ENCODE results near the gene POU2AF2.
"Not testable (repeated sequence)": the region's sequence is repeated elsewhere in the genome, so short reads cannot be mapped to it uniquely, and the experiment has no call there.

POU2AF2 gene, protein sequence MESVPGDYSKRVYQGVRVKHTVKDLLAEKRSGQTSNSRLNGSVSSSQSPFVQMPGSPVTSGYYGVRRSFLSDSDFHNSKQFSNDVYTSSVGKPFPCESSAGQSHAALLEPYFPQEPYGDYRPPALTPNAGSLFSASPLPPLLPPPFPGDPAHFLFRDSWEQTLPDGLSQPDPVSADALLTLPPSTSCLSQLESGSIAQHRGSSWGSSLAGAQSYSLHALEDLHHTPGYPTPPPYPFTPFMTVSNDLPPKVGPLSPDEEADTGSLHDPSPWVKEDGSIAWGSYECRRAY

DNA sequence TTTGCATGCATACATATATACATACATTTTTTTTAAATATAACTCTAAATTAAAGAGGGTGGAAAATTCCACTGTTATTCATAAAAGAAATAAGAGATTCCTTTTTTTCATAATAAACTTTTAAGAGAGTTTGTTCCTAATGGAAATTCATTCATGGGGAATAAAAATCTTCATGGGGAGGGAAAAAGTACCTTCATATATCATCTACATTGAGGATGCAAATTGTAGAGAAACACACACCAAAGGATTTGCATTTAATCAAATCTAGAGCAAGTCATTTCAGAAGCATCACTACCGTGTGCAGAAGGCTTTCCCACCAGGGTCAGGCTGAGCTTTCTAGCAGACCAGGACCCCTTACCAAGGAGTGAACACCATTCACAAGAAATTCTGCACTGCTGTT is at the start of gene POU2AF2:
Gene POU2AF2 (plus strand): TSS at position 301 of the 400 bp plus-strand sequence. CDS start 129 bp downstream, outside the sequence.
- DNase-seq: no peak

DNA sequence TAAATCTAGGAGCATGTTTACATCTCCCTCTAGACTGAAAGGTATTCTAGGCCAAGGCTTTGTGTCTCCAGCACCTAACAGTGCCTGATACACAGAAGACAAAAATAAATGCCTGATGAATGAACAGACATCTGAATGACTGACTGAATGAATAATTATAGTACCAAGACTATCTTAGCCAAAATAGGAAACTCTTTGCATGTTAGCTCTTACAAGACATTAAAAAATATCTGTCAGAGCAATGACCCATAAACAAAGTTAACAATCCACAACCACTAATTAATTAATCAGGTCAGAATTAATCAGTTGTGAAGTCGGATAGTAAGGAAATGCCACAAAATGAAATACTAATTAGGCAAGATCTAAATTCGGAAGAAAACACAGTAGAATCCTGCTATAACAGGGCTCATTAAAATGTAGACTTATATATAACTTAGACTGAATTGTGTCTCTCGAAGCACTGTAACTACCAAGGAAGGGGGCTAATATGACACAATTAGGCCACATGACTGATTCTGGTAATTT is 45.5 kb upstream of the POU2AF2 start:
- DNase-seq: no peak

DNA sequence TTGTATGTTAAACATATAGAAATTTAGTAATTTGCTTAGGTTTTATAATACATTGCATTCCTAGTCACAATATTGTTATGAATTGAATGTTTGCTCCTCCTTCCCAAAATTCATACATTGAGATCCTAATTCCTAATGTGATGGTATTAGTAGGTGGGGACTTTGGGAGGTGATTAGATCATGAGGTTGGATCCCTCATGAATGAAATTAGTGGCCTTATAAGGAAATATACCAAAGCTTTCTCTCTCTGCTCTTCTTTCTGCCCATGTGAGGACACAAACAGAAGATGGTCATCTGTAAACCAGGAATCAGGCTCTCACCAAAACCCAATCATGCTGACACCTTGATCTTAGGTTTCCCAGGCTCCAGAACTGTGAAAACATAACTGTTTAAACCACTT is 41.3 kb upstream of the POU2AF2 start:
- DNase-seq: no peak

DNA sequence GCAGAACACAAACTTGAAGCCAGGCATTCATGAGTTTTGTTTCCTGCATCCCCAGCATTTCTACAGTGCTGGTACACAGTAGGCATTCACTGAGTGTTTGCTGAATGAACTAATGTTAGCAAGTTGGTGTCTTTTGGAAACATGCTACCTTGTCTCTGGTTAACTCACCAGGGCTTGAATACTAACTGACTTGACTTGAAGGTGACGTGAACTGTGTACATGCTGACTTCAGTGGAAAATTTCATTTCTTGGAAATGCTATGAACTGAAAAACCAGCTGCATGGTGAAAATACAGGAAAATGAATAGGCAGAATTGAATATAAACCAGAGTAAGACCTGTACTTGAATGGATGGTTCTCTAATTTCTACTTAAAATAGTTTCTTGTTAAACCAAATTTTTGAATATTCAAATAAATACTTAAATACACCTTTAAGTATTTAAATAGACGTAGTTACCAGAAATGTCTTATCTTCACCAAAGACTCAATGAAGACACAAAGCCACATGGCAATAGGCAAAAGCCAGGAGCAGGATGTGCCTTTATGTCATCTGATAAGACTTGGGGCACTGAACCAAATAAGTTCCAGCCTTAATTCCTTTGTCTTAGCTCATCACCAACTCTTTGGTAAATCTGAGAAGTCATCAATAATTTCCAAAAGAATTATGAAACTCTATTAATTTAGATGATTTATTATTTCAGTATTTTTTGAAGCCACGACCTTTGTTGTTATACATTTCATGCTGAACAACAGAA is 39.7 kb upstream of the POU2AF2 start:
- no peak for DNase-seq

DNA sequence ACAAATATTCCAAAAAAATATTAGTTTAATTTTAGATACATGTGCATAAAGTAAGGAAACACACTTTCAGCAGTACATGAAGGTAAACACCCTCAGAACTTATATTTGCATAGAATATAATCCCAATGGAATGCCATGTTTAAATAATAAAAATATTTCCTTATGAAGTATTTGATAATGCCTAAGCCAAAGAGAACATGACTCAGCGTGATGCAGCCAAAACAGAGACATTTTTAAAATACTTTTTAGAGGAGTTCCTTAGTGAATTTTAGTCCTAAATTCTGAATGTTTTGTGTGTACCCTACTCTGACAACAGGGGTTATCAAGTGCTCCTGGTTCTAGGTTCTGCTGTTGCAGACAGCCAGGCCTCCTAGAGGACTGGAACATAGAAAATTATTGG is 39.1 kb upstream of the POU2AF2 start:
- no peak for DNase-seq

DNA sequence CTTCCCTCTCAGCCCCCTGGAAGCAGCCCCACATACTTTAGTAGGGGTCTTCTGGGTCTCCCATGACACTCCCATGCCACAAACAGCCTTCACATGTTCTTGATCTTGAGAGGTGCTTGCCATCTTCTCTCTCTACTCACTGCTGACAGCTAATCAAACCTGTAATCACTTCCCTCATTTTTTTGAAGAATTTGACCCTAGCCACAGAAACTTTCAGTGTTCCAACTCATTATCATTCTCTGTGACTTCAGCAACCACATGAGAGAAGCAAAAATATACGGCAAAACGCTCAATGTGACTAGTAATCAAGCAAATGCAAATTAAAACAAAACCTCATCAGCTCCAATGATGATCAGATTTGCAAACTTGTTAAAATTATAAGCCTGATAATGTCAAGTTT is 38.3 kb upstream of the POU2AF2 start:
- no peak for DNase-seq

DNA sequence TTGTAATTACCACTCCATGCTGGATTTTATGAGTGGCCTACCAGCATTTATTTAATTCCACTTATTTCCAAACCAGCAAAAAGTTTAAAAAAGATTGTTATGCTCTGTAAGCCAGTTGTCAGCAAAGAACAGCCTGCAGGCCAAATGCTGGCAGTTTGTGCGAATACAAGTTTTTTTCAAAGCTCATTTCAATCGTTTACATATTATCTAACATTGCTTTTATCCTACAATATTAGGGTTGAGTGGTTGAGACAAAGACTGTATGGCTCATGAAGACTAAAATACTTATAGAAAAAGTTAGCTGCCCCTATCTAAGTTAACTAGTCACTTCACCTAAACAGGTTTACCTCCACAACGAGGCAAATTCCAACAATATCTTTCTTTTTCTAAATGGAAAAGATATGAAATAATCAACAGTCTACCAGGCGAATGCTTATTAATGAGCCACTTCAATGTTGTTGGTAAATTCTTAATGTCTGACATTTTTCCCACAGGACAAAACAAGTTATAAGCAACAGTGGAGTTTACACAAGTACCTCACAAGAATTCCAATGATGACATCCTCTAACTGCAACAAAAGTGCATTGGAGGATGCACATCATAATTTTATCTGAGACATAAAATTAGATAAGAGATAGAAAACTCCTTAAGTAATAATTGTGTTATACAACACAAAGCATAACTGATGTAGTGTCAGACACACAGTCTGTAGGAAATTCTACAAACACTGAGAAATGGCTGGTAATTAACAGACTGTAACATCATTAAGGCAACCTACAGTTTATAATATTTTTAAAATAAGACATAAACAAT is 35.8 kb upstream of the POU2AF2 start:
- no peak for DNase-seq

DNA sequence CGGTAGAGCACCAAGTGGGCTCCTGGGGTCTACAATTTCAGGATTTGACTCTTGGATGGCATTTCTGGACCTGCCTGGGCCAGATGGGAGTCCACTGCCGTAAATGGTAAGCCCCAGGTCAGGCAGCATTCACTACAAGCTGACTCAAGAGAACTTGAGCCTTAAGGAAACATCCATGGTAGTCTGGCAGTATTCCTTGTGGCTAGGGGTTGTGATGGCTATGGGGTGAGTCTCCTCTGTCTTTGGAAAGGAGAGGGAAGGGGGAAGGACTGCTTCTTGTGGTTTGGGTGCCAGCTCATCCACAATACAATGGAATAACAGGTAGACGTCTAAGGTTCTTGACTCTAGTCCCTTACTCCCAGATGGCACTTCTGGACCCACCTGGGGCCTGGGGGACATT is 32.3 kb upstream of the POU2AF2 start:
- no peak for DNase-seq

DNA sequence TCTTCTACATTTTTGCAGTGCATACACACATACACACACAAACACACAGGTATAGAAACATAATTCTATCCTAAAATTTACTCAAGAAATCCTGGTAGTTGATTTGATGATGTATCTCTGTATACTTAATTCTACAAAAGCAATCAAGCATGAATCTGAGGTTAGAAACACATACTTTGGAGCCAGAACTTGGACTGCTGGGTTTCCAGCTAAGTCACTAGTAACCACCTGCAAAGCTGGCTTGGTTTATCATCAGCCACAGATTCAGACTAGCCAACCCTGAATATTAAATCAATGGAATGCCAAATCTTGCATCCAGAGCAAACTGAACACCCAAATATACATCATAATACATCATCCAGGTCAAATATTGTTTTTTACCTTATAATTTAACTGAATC is 24.8 kb upstream of the POU2AF2 start:
- DNase-seq: no peak

DNA sequence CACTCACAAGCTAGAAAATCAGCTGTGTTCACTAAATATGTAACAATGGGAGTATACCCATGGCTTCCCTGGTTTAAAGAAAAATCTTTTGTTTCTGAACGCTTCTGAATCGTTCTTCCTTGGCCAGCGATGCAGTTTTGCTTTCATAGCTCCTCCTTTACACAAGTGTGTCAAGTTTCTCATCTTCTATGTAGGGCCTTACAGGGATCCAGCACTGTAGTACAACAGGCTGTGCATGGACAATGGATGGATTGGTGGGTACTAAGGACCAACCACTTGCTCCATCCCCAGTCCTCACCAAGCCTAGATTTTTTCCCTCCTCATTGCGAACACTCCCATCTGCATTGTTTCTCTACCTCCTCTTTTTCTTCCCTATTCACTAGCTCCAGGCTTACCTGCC is 24.3 kb upstream of the POU2AF2 start:
- no peak for DNase-seq

DNA sequence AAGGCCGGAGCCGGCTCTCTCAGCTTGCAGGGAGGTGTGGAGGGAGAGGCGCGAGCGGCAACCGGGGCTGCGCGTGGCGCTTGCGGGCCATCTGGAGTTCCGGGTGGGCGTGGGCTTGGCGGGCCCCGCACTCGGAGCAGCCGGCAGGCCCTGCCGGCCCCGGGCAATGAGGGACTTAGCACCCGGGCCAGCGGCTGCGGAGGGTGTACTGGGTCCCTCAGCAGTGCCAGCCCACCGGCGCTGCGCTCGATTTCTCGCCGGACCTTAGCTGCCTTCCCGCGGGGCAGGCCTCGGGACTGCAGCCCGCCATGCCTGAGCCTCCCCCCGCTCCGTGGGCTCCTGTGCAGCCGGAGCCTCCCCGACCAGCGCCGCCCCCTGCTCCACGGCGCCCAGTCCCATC is 23.6 kb upstream of the POU2AF2 start:
- not testable (repeated sequence) for DNase-seq

DNA sequence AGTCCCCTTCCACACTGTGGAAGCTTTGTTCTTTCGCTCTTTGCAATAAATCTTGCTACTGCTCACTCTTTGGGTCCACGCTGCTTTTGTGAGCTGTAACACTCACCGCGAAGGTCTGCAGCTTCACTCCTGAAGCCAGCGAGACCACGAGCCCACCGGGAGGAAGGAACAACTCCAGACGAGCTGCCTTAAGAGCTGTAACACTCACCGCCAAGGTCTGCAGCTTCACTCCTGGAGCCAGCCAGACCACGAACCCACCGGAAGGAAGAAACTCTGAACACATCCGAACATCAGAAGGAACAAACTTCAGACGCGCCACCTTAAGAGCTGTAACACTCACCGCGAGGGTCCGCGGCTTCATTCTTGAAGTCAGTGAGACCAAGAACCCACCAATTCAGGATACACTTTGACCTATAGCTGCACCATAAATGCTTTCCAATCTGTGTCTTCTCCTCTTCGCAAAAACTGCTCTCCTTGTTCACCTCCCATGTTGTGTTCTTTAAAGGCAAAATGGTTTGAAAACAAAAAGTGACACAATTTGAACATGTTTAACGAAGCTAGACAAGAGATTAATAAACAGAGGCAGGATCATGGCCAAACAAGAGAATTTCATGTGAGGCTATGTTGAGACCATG is 22.6 kb upstream of the POU2AF2 start:
- DNase-seq: not testable (repeated sequence)

DNA sequence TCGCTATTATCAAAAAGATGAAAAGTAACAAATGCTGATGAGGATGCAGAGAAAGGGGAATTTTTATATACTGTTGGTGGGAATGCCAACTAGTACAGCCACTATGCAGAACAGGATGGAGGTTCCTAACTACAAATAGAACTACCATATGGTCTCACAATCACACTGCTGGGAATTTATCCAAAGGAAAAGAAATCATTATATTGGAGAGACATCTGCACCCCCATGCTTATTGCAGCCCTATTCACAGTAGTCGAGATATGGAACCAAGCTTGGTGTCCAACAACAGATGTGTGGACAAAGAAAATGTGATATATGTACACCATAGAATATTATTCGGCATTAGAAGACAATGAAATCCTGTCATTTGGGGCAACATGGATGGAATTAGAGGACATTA is 19.6 kb upstream of the POU2AF2 start:
- peak; percentile 59 for DNase-seq

DNA sequence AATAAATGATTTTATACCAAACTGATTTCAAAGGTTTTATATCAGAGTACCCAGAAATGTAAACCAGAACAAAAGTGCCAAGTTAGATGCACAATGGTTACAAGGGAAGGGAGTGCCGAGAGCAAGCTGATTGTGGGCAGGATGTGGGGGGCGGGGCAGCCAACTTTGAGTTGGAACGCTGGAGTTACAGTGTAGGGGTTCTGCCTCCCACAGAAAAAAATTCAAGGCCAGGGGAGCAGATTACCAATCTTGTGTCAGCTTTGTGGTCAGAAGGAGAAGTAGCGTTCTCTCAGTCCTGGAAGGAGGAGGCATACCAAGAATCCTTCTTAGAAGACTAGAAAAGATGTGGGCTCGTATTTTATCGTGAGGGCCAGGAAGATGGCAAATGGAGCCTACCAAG is 15.9 kb upstream of the POU2AF2 start:
- DNase-seq: no peak

DNA sequence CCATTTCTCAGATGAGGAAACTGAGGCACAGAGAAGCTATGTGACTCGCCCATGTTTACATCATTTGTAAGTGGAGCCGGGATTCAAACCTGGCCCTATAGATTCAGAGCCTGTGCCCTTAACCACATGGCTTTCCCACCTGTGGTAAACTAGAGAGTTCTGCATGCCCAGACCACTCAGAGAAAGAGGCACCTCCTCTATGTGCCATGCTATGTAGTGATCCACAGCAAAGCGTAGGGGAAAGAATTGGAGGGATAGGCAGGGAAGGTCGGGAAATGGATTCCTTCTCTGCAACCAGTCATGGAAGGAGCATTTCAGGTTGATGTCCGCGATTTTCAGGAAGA is 15.4 kb upstream of the POU2AF2 start:
- no peak for DNase-seq

DNA sequence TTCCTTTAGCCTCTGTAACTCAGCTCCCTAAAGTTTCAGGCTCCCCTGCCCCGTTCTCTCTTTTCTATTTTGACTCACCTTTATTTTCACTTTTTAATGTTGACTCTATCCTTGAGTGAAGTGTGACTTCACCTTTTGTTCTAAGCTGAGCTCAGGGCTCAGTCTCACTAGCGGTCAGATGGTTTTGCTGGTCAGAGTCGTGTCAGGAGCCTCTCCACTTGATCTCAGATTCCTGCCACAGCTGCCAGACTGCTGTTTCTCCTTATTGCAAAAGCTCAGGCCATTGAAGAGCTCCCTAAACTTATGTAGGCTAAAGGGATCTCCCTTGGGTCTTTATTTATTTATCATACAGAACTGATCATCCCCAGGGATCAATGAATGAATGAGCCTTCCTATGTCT is 13.7 kb upstream of the POU2AF2 start:
- no peak for DNase-seq

DNA sequence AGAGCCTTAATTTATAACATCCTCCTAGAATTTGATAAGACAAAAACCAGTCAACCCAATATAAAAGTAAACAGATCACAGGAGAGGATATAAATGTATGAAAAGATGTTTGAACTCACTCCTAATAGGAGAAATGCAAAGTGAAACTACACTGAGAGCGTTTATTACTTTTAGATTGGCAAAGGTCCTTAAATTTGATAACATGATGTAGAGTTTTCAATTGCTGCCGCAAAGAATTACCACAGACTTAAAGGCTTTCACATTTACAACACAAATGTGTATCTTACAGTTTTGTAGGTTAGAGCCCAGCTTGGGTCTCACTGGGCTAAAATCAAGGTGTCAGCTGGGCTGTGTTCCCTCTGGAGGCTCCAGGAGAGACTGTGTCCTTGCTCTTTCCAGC is 9.1 kb upstream of the POU2AF2 start:
- DNase-seq: no peak

DNA sequence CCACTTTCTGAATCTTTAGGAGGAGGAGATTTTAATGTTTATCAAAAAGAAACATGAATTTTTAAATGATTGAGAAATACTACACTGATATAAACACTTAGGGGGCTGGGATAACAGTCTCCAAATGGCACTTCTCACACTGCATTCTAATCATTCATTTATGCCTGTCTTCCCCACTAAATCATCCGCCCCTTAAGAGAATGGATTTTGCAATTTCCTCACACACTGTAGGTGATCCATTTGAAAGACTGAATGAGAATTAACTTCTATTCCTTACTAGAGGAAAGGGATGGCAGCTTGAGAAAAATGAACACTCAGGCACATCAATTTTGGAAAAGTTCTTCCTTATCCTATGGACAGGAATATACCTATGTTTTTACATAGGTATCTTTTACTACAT is 7.6 kb upstream of the POU2AF2 start:
- no peak for DNase-seq

DNA sequence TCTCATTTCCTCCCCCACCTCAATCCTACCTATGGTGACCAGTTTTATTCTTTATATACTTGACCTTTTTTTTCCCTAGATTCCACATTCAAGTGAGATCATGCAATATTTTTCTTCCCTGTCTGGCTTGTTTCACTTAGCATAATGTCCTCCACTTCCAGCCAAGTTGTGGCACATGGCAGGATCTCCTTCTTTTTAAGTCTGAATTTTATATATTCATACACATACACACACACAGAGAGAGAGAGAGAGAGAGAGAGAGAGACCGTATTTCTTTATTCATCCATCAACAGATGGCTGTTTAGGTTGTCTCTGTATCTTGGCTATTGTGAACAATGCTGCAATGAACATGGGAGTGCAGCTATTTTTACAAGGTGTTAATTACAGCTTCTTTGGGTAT is 1.4 kb downstream of the POU2AF2 start:
- no peak for DNase-seq

DNA sequence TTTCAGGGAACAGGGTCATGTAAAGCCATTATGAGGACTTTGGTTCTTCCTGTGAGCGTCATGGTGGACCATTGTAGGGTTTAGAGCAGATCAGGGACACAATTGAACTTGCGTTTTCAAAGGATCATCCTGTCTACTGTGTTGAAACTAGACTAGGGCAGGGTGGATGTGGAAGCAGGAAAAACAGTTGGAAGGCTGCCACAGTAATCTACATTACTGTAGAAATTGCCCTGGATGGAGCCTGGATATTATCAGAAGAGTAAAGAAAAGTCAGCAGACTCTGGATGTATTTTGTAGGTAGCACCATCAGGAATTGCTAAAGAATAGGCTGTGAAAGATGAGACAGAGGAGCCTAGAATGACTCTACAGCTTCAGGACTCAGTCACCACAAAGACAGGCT is 5.4 kb downstream of the POU2AF2 start:
- no peak for DNase-seq

DNA sequence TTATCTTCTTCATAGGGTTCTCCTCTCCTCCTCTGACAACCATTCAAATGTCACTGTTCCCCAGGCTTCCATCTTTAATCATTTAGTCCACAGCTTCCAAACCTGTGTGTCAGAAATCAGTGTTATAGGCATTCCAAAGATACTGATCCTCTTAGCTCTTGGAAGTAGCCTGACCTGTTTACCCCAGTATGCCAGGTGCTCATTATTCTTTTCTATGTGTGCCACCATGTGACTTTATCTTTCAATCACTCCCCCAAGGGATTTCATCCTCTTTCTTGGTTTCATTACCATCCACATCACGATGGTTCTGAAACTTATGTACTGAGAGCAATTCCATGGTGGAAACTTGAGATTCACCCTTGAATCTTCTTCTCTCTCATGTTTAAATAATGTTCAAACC is 7.6 kb downstream of the POU2AF2 start:
- no peak for DNase-seq

DNA sequence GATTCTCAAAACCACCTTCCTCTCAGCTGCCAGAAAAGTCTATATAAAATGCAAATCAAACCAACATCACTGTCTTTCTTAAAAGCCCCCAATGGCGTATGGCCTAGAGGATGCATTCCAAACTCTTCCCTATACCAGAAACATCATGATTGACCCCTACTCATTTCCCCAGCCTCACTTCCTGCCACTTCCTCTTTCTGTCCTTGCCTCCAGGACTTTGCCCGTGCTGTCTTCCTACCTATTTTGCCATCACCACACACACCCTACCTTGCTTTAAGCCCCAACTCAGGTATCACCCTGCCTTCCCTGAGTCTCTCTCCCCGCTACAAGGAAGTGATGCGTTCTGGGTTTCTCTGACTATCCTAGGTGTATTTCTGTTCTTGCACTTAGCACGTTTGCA is 8.1 kb downstream of the POU2AF2 start:
- no peak for DNase-seq

DNA sequence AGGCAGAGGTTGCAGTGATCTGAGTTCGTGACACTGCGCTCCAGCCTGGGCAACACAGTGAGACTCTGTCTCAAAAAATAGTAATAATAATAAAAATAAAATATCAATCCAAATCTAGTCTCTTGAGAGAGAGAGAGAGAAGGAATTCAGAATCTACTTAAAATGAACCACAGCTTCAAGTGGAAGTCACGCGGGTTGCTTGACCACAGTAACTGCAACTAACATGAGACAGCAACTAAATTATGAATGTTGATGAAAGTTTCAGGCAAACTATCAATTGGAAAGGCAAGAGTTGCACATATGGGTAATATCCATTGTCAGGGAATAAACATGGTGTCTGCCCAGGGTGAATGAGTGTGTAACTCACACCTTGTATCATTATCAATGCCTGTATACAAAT is 12.5 kb downstream of the POU2AF2 start:
- DNase-seq: no peak
